K562 (cell line): ENCODE results near the gene MLLT1. TPM values are rescaled to one million over a fixed set of nuclear protein-coding genes. Genes with fewer than 3 reads are reported as not detected.
A peak's percentile ranks its signal among the peaks of the same experiment; 100 is the strongest.

Source experiments
- ATAC-seq: fragments of 200-7000 bp; cut with Tn5 transposase; 3 replicates; pipeline ENCODE4 v1.9.1; 2020; ENCODE audit warnings: moderate library complexity
- BruUV-seq: library from RNA; stranded (reverse); fragments of 400-500 nt; replicated peaks from 2 replicates; lab custom pipeline; 2021; lab: Mats Ljungman, UMichigan
- CTCF ChIA-PET: fragments of 300-600 bp; formaldehyde crosslinking; extraction: SDS; loops from one replicate; lab custom pipeline; 2021; ENCODE audit warnings: low intra/inter-chr PET ratio; lab: Yijun Ruan, JAX
- POLR2A ChIA-PET: fragments of 300-600, 350-650 bp; sonication (Branson Sonifier 250); formaldehyde crosslinking; extraction: SDS; loops from one replicate; lab custom pipeline; 2021; ENCODE audit warnings: antibody characterized with exemption, inconsistent platforms; lab: Yijun Ruan, JAX
- DNase-seq, 4 experiments: peaks; one replicate each; pipeline versions ENCODE4 v3.0.0 to v3.0.0-alpha.2; 2011 to 2018; ENCODE audit warnings: low spot score in 3 of 4, mixed read lengths in 3 of 4; ENCODE audit errors: extremely low read depth in 1 of 4
- FAIRE-seq: peaks from 2 replicates; lab custom pipeline; 2011; peaks lifted over from hg19 to GRCh38; lab: Jason Lieb, UNC
- H2AFZ ChIP-seq: 2 replicates; pipeline ENCODE4 v1.6.0; 2011; ENCODE audit warnings: low read depth, low read length, control low read depth, inconsistent platforms
- H3K27ac ChIP-seq: fragments of 200-600 bp; 3 replicates; pipeline ENCODE4 v1.8.0; 2011; ENCODE audit warnings: low read depth, mild to moderate bottlenecking, control low read depth, inconsistent platforms, low read length, moderate library complexity, mixed read lengths; ENCODE audit errors: extremely low read depth
- H3K27me3 ChIP-seq, 2 experiments: fragments of 300-600 bp in 1 of 2; 2 replicates in 1 of 2; 3 replicates in 1 of 2; pipeline versions ENCODE4 v1.6.0 to v1.8.0; 2011; ENCODE audit warnings: inconsistent platforms in 2 of 2, low read length in 2 of 2, mild to moderate bottlenecking in 1 of 2, mixed read lengths in 1 of 2, moderate library complexity in 1 of 2; ENCODE audit not compliant: control insufficient read depth in 2 of 2, insufficient read depth in 2 of 2
- H3K36me3 ChIP-seq: fragments of 300-600 bp; 3 replicates; pipeline ENCODE4 v1.8.0; 2011; ENCODE audit warnings: mild to moderate bottlenecking, low read length, inconsistent platforms; ENCODE audit not compliant: control insufficient read depth, insufficient read depth
- H3K4me1 ChIP-seq, 2 experiments: fragments of 200-600 bp in 1 of 2; replicated peaks in 1 of 2; 2 replicates in 1 of 2; 3 replicates in 1 of 2; pipeline versions ENCODE4 v1.5.1 to v1.8.0; 2011; ENCODE audit warnings: inconsistent platforms in 2 of 2, low read length in 2 of 2, mild to moderate bottlenecking in 1 of 2, mixed read lengths in 1 of 2, moderate library complexity in 1 of 2; ENCODE audit not compliant: control insufficient read depth in 2 of 2, insufficient read depth in 2 of 2
- H3K4me2 ChIP-seq: 2 replicates; pipeline ENCODE4 v1.6.1; 2011; ENCODE audit warnings: low read length, control low read depth, inconsistent platforms, mixed read lengths; ENCODE audit not compliant: insufficient read depth
- H3K4me3 ChIP-seq: fragments of 200-600 bp; sonication (generic), shearing (Covaris generic); 2 replicates; pipeline ENCODE4 v1.5.1; 2016; ENCODE audit warnings: control low read depth, inconsistent platforms
- H3K79me2 ChIP-seq: fragments of 200-600 bp; 3 replicates; pipeline ENCODE4 v1.8.0; 2011; ENCODE audit warnings: low read length, inconsistent platforms; ENCODE audit not compliant: control insufficient read depth, insufficient read depth
- H3K9ac ChIP-seq, 2 experiments: 2 replicates each; pipeline versions ENCODE4 v1.6.0 to v1.6.1; 2011; ENCODE audit warnings: low read depth in 2 of 2, low read length in 2 of 2, control low read depth in 1 of 2, inconsistent platforms in 1 of 2, mild to moderate bottlenecking in 1 of 2, mixed read lengths in 1 of 2; ENCODE audit not compliant: insufficient read depth in 1 of 2
- H3K9me1 ChIP-seq: one replicate; pipeline ENCODE4 v1.6.0; 2011; ENCODE audit warnings: inconsistent platforms, mild to moderate bottlenecking, low read length, moderate library complexity; ENCODE audit not compliant: control insufficient read depth, insufficient read depth
- H3K9me3 ChIP-seq: replicated peaks from 2 replicates; pipeline ENCODE4 v1.5.1; 2011; ENCODE audit warnings: low read depth, low read length, inconsistent platforms; ENCODE audit not compliant: control insufficient read depth, insufficient read depth
- H4K20me1 ChIP-seq: replicated peaks from 2 replicates; pipeline ENCODE4 v1.6.1; 2011; ENCODE audit warnings: low read length, inconsistent platforms, mixed read lengths; ENCODE audit not compliant: control insufficient read depth, insufficient read depth
- ATF1 ChIP-seq, 2 experiments: fragments of 450-650 bp in 1 of 2; IDR thresholded peaks; 2 replicates each; pipeline ENCODE4 v1.6.1; 2016; ENCODE audit warnings: missing compliant biosample characterization in 1 of 2, missing genetic modification characterization in 1 of 2
- ATF4 ChIP-seq: fragments of 450-650 bp; formaldehyde crosslinking; IDR thresholded peaks from 2 replicates; pipeline ENCODE4 v1.4.0; 2022; ENCODE audit warnings: mild to moderate bottlenecking, moderate library complexity
- BHLHE40 ChIP-seq: IDR thresholded peaks from 2 replicates; pipeline ENCODE4 v1.6.1; 2011; ENCODE audit warnings: low read length, improper control_type of control experiment
- CSDE1 ChIP-seq, 2 experiments: fragments of 450-650 bp; IDR thresholded peaks; 2 replicates each; pipeline ENCODE4 v1.6.1; 2016; ENCODE audit warnings: mild to moderate bottlenecking in 1 of 2
- DNMT1 ChIP-seq: fragments of 450-650 bp; IDR thresholded peaks from 2 replicates; pipeline ENCODE4 v1.6.1; 2016; ENCODE audit warnings: antibody characterized with exemption, mild to moderate bottlenecking
- HNRNPL ChIP-seq: fragments of 200-400 bp; formaldehyde crosslinking; IDR thresholded peaks from 2 replicates; pipeline ENCODE4 v1.6.1; 2017; ENCODE audit warnings: low read depth, mild to moderate bottlenecking, low read length
- IFI16 ChIP-seq: fragments of 250-450 bp; sonication (Bioruptor Pico); IDR thresholded peaks from 2 replicates; pipeline ENCODE4 v2.1.2; 2022; ENCODE audit warnings: mild to moderate bottlenecking, inconsistent platforms
- IRF1 ChIP-seq: sonication (generic); formaldehyde crosslinking; IDR thresholded peaks from 2 replicates; pipeline ENCODE4 v1.8.0; 2022; ENCODE audit warnings: missing genetic modification reagents, mild to moderate bottlenecking, borderline replicate concordance
- LCOR ChIP-seq: sonication (generic); formaldehyde crosslinking; IDR thresholded peaks from 2 replicates; pipeline ENCODE4 v1.8.0; 2022; ENCODE audit warnings: mild to moderate bottlenecking, missing genetic modification reagents
- MCM7 ChIP-seq, 2 experiments: fragments of 450-650 bp; IDR thresholded peaks; 2 replicates each; pipeline ENCODE4 v1.6.1; 2016 to 2018
- PHB2 ChIP-seq: fragments of 450-650 bp; IDR thresholded peaks from 2 replicates; pipeline ENCODE4 v1.6.1; 2017; ENCODE audit warnings: low read depth
- POLR3A ChIP-seq: IDR thresholded peaks from 2 replicates; pipeline ENCODE4 v1.6.1; 2011; ENCODE audit warnings: borderline replicate concordance, mild to moderate bottlenecking, moderate library complexity; ENCODE audit not compliant: insufficient read length, insufficient read depth; ENCODE audit errors: extremely low read depth
- U2AF1 ChIP-seq: fragments of 200-400 bp; formaldehyde crosslinking; optimal IDR thresholded peaks from 2 replicates; pipeline ENCODE3; 2017; ENCODE audit warnings: mild to moderate bottlenecking, low read depth, low read length, moderate library complexity
- ZEB2 ChIP-seq: fragments of 450-650 bp; IDR thresholded peaks from 2 replicates; pipeline ENCODE4 v1.6.1; 2016
- ZNF232 ChIP-seq: sonication (generic); formaldehyde crosslinking; IDR thresholded peaks from 2 replicates; pipeline ENCODE4 v1.8.0; 2022; ENCODE audit warnings: mild to moderate bottlenecking, missing genetic modification reagents
- WGBS: fragments of 100-300 bp; shearing (Covaris generic); methylation state at CpG from one replicate; pipeline ENCODE4 v1.1.6; 2016; ENCODE audit warnings: low coverage, mixed read lengths; ENCODE audit not compliant: insufficient coverage; ENCODE audit errors: missing lambda C conversion rate; 5-methylcytosine and 5-hydroxymethylcytosine counted together
- in situ Hi-C: fragments of 300-500 bp; cut with MboI; formaldehyde crosslinking; loops from 4 replicates; pipeline ENCODE4 v1.15.0; 2018; ENCODE audit warnings: inconsistent platforms, mixed read lengths
- intact Hi-C: fragments of 100-400 bp; cut with micrococcal nuclease; formaldehyde crosslinking; loops from 2 replicates; pipeline ENCODE4 v1.14.2; 2022
- polyA plus RNA-seq, 8 experiments: library from polyadenylated mRNA; depleted of rRNA in 4 of 8; stranded (reverse) in 5 of 8; unstranded in 3 of 8; fragments of >200 nt; fragmentation: Nextera tagmentation in 2 of 8; fragmentation: Illumina TruSeq in 1 of 8; extraction: Ambion mirVana in 2 of 8; extraction: Trizol in 1 of 8; gene quantifications; 2 replicates each; pipeline versions ENCODE4 v1.2.1 to v1.2.3, GENCODE V29; 2011 to 2014; ENCODE audit warnings: inconsistent platforms in 1 of 8, missing spikeins in 1 of 8
- total RNA-seq, 7 experiments: library from RNA; depleted of rRNA in 6 of 7; stranded (reverse); fragments of >200 nt in 6 of 7; fragmentation: Illumina TruSeq in 2 of 7; extraction: Trizol in 2 of 7; gene quantifications; 2 replicates each; pipeline versions ENCODE4 v1.2.1 to v1.2.3, GENCODE V29; 2011 to 2021; ENCODE audit warnings: low replicate concordance in 1 of 7
- TF ChIP-seq, protein P1 (sequence below): fragments of 150-350 bp; IDR thresholded peaks from 2 replicates; pipeline ENCODE4 v1.6.1; 2014; ENCODE audit warnings: low read depth, mild to moderate bottlenecking, low read length, borderline replicate concordance

Gene MLLT1
- total and polyA plus RNA-seq, 9 of the 15 experiments (the other 6 are each of a cell fraction or from before 2014, with no cell fraction given), result 0.23 to 63.5 (median 15.4) TPM

DNA sequence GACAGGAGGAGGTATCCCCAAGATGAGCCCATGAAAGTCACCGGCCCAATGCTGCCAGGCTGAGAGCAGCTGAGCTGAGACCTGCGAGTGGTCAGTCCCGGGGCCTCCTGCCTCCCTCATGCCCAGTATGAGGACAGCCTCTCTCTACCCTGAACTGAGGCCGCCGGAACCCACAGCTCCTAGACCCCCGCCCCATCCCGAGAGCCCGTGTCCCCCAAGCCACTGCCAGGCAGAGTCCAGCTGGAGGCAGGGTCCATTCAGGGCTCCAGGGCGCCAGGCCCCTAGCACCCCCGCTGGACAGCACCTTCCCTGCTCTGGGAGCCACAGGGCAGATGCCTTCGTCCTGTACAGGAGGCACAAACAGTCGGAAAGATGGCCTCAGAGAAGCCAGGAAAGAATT, 38.7 kb downstream of the MLLT1 start:
- no TSS peak for BruUV-seq
- Histone ChIP-seq H3K4me1 (peaks cover 30 to 54% of the 10 kb centered on the region in 2 experiments), H3K36me3 (peaks cover 9% of the 10 kb centered on the region; the same call in 2 of the 3 replicates), H3K27me3 (no peaks in the 10 kb centered on the region), H3K27ac (no peak overlapping the region), H3K9me3 (no peaks in the 10 kb centered on the region), H3K9ac (peak overlapping the region in 1 of 2 experiments; percentile 48; a peak in 2 of 4 replicates), H3K4me3 (no peak overlapping the region), H3K9me1 (peaks cover 24% of the 10 kb centered on the region), H4K20me1 (peaks cover 39% of the 10 kb centered on the region; the same call in 1 of the 2 replicates), H3K4me2 (no peak overlapping the region), H2AFZ (no peak overlapping the region), H3K79me2 (peaks cover 88% of the 10 kb centered on the region)
- DNase-seq (no peak), ATAC-seq (no peak), FAIRE-seq (no peak)
- ChIA-PET CTCF (no interaction called here), POLR2A (interaction anchor here (0.6 to 1.1 kb wide), 2 partner anchors 14 to 115 kb away, joined by 3 to 6 read pairs; no protein-coding TSS in a partner anchor)
- in situ Hi-C loops (no loop called here), intact Hi-C loops (no loop called here)
- WGBS, result 81% methylated on average over 11 of the region's 12 CpGs
- TF ChIP-seq ZEB2 (no peak), ZNF232 (CRISPR knock-in tag) (no peak), HNRNPL (no peak), IFI16 (CRISPR knock-in tag) (no peak), PHB2 (no peak), LCOR (no peak), DNMT1 (no peak), MCM7 (IDR thresholded peaks at IDR 0.05) (no peak), CSDE1 (IDR thresholded peaks at IDR 0.05) (no peak), POLR3A (no peak), ATF1 (CRISPR knock-in tag; IDR thresholded peaks at IDR 0.05) (no peak), ATF1 (tag; IDR thresholded peaks at IDR 0.05) (no peak), ATF4 (CRISPR knock-in tag) (no peak), U2AF1 (no peak), IRF1 (CRISPR knock-in tag) (no peak), BHLHE40 (no peak)
- TF ChIP-seq, protein P1, sequence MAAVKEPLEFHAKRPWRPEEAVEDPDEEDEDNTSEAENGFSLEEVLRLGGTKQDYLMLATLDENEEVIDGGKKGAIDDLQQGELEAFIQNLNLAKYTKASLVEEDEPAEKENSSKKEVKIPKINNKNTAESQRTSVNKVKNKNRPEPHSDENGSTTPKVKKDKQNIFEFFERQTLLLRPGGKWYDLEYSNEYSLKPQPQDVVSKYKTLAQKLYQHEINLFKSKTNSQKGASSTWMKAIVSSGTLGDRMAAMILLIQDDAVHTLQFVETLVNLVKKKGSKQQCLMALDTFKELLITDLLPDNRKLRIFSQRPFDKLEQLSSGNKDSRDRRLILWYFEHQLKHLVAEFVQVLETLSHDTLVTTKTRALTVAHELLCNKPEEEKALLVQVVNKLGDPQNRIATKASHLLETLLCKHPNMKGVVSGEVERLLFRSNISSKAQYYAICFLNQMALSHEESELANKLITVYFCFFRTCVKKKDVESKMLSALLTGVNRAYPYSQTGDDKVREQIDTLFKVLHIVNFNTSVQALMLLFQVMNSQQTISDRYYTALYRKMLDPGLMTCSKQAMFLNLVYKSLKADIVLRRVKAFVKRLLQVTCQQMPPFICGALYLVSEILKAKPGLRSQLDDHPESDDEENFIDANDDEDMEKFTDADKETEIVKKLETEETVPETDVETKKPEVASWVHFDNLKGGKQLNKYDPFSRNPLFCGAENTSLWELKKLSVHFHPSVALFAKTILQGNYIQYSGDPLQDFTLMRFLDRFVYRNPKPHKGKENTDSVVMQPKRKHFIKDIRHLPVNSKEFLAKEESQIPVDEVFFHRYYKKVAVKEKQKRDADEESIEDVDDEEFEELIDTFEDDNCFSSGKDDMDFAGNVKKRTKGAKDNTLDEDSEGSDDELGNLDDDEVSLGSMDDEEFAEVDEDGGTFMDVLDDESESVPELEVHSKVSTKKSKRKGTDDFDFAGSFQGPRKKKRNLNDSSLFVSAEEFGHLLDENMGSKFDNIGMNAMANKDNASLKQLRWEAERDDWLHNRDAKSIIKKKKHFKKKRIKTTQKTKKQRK, result no peak
